Left renal cortex interstitium (tissue), 4 donors: Measurements from ENCODE around the gene ELAVL1. TPM values are rescaled to one million over a fixed set of nuclear protein-coding genes. Genes with fewer than 3 reads are reported as not detected.
"Not testable (repeated sequence)": the region's sequence is repeated elsewhere in the genome, so short reads cannot be mapped to it uniquely, and the experiment has no call there.

ENCODE experiments used
- DNase-seq, 4 donors: peaks; one replicate each; pipeline ENCODE4 v3.0.0-alpha.2; 2013; ENCODE audit warnings: low read depth in 4 of 4, low spot score in 2 of 4, missing footprints in 1 of 4
- polyA plus RNA-seq, 4 donors: library from polyadenylated mRNA; unstranded; fragments of 120-200 nt; gene quantifications; one replicate each; pipeline ENCODE4 v1.2.1, GENCODE V29; 2013; ENCODE audit not compliant: insufficient read length in 4 of 4

The ELAVL1 gene
- polyA plus RNA-seq, 4 donors, result 82.9 to 89.4 (median 85.6) TPM

- DNase-seq, result no peak
Measured at GRCh38 chr19:7926021-7926726, 79.3 kb downstream of the ELAVL1 start, which contains the start of gene CTXN1. TSS of gene CTXN1 (minus strand) at chr19:7926135. CDS start at chr19:7925538, 597 bp downstream.

- peak in 1 of 4 donors; percentile 76 for DNase-seq
Measured at GRCh38 chr19:7925171-7925851, 80.1 kb downstream of the ELAVL1 start.

GRCh38 chr19:7924651-7925170, 80.7 kb downstream of the ELAVL1 start:
- no peak for DNase-seq

GRCh38 chr19:7924241-7924640, 81.2 kb downstream of the ELAVL1 start:
- DNase-seq, result no peak

- no peak for DNase-seq
Measured at GRCh38 chr19:7923295-7924191, 81.9 kb downstream of the ELAVL1 start.

- no peak for DNase-seq
Measured at GRCh38 chr19:7922836-7923195, 82.6 kb downstream of the ELAVL1 start.

GRCh38 chr19:7921967-7922835, 83.2 kb downstream of the ELAVL1 start:
- DNase-seq, result no peak

- DNase-seq, result no peak
Measured at GRCh38 chr19:7921302-7921966, 84.0 kb downstream of the ELAVL1 start.

GRCh38 chr19:7920519-7921301, 84.7 kb downstream of the ELAVL1 start:
- DNase-seq, result peak; percentile 81 to 90 (median 86)

GRCh38 chr19:7919610-7920518, 85.6 kb downstream of the ELAVL1 start, which contains the start of gene SNAPC2:
TSS of gene SNAPC2 (plus strand) at chr19:7920338. CDS start at chr19:7920367, 29 bp downstream.
- peak; percentile 86 to 90 (median 88) for DNase-seq

GRCh38 chr19:7918615-7919421, 86.6 kb downstream of the ELAVL1 start:
- no peak for DNase-seq

- DNase-seq, result not testable (repeated sequence)
Measured at GRCh38 chr19:7918062-7918614, 87.3 kb downstream of the ELAVL1 start.

- no peak for DNase-seq
Measured at GRCh38 chr19:7917267-7918061, 88.0 kb downstream of the ELAVL1 start.

- no peak for DNase-seq
Measured at GRCh38 chr19:7916955-7917266, 88.5 kb downstream of the ELAVL1 start.

GRCh38 chr19:7916103-7916954, 89.1 kb downstream of the ELAVL1 start:
- no peak for DNase-seq
